SK-N-SH treated with all-trans-retinoic acid at 6 μM for 48 hours (cell line): ENCODE results near the gene SVOPL.

ENCODE experiments used
- ATAC-seq: fragments of 200-7000 bp; cut with Tn5 transposase; 3 replicates; pipeline ENCODE4 v1.9.1; 2020; ENCODE audit warnings: mild to moderate bottlenecking, moderate library complexity
- BACH2 ChIP-seq: fragments of 250-450 bp; sonication (Bioruptor Pico); IDR thresholded peaks from 2 replicates; pipeline ENCODE4 v1.9.0; 2021; ENCODE audit warnings: mild to moderate bottlenecking, borderline replicate concordance
- CREB5 ChIP-seq: fragments of 250-450 bp; sonication (Bioruptor Pico); IDR thresholded peaks from 2 replicates; pipeline ENCODE4 v1.5.1; 2020; ENCODE audit warnings: low read depth, mild to moderate bottlenecking, moderate library complexity
- CSRNP3 ChIP-seq: fragments of 250-450 bp; sonication (Bioruptor Pico); IDR thresholded peaks from 2 replicates; pipeline ENCODE4 v1.5.1; 2021; ENCODE audit warnings: mild to moderate bottlenecking, moderate library complexity
- ESRRG ChIP-seq: fragments of 250-450 bp; sonication (Bioruptor Pico); IDR thresholded peaks from 2 replicates; pipeline ENCODE4 v1.6.1; 2021; ENCODE audit warnings: mild to moderate bottlenecking
- ISL1 ChIP-seq: fragments of 250-450 bp; sonication (Bioruptor Pico); IDR thresholded peaks from 2 replicates; pipeline ENCODE4 v2.1.2; 2022; ENCODE audit warnings: mild to moderate bottlenecking, moderate library complexity
- OSR1 ChIP-seq: fragments of 250-450 bp; sonication (Bioruptor Pico); IDR thresholded peaks from 2 replicates; pipeline ENCODE4 v1.8.0; 2022; ENCODE audit warnings: moderate library complexity, mild to moderate bottlenecking, inconsistent platforms
- PATZ1 ChIP-seq: fragments of 250-450 bp; sonication (Bioruptor Pico); IDR thresholded peaks from 2 replicates; pipeline ENCODE4 v1.8.0; 2020; ENCODE audit warnings: mild to moderate bottlenecking, moderate library complexity, borderline replicate concordance
- POU6F1 ChIP-seq: fragments of 250-450 bp; sonication (Bioruptor Pico); IDR thresholded peaks from 2 replicates; pipeline ENCODE4 v1.8.0; 2021; ENCODE audit warnings: low read depth, mild to moderate bottlenecking, moderate library complexity, borderline replicate concordance
- PPARA ChIP-seq: fragments of 250-450 bp; sonication (Bioruptor Pico); IDR thresholded peaks from 2 replicates; pipeline ENCODE4 v1.5.0; 2020; ENCODE audit warnings: mild to moderate bottlenecking, borderline replicate concordance
- RARB ChIP-seq: fragments of 250-450 bp; sonication (Bioruptor Pico); IDR thresholded peaks from 2 replicates; pipeline ENCODE4 v1.8.0; 2021; ENCODE audit warnings: mild to moderate bottlenecking, moderate library complexity
- SNAI2 ChIP-seq: fragments of 250-450 bp; sonication (Bioruptor Pico); IDR thresholded peaks from 2 replicates; pipeline ENCODE4 v1.5.0; 2020; ENCODE audit warnings: mild to moderate bottlenecking, moderate library complexity
- TOX ChIP-seq: fragments of 250-450 bp; sonication (Bioruptor Pico); IDR thresholded peaks from 2 replicates; pipeline ENCODE4 v1.8.0; 2021; ENCODE audit warnings: mild to moderate bottlenecking, moderate library complexity, borderline replicate concordance
- ZC3H10 ChIP-seq: fragments of 250-450 bp; sonication (Bioruptor Pico); IDR thresholded peaks from 2 replicates; pipeline ENCODE4 v1.5.1; 2021; ENCODE audit warnings: mild to moderate bottlenecking, moderate library complexity
- ZFP3 ChIP-seq: fragments of 250-450 bp; sonication (Bioruptor Pico); IDR thresholded peaks from 2 replicates; pipeline ENCODE4 v1.5.0; 2020; ENCODE audit warnings: mild to moderate bottlenecking, moderate library complexity
- ZFP30 ChIP-seq: fragments of 450-650 bp; formaldehyde crosslinking; IDR thresholded peaks from 2 replicates; pipeline ENCODE4 v1.5.0; 2022; ENCODE audit warnings: mild to moderate bottlenecking, moderate library complexity
- ZNF565 ChIP-seq: fragments of 450-650 bp; formaldehyde crosslinking; conservative IDR thresholded peaks from 2 replicates; pipeline ENCODE4 v1.5.0; 2020; ENCODE audit warnings: low read depth, mild to moderate bottlenecking, moderate library complexity
- ZNF70 ChIP-seq: fragments of 450-650 bp; formaldehyde crosslinking; IDR thresholded peaks from 2 replicates; pipeline ENCODE4 v1.5.0; 2020; ENCODE audit warnings: mild to moderate bottlenecking, moderate library complexity
- ZNF8 ChIP-seq: fragments of 450-650 bp; formaldehyde crosslinking; IDR thresholded peaks from 2 replicates; pipeline ENCODE4 v1.5.0; 2020; ENCODE audit warnings: mild to moderate bottlenecking, moderate library complexity
- TF ChIP-seq, protein P1 (sequence below): fragments of 250-450 bp; sonication (Bioruptor Pico); IDR thresholded peaks from 2 replicates; pipeline ENCODE4 v1.5.0; 2020; ENCODE audit warnings: mild to moderate bottlenecking, moderate library complexity

SVOPL gene

DNA sequence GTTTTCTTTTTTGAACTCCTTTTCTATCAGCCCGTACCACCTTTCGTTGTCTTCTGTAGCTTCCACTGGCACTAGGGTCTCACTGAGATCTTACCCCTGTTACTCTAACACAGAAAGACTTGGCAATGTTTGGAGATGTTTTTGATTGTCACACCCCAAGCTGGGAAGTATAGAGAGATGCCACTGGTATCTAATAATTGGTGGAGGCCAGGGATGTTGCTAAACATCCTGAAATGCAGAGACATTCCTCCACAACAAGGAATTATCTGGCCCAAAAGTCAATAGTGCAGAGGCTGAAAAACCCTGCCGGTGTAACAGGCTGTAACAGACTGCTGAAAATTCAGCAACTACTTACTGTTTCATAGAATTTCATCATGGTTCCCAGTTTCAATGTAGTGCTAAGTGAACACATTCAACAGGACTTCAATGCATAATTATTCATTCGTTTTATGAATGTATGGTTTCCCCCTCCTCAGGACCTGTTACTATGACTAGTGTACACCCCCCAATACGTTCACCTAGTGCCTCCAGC lies 125.2 kb downstream of the SVOPL start:
- no peak for TF ChIP-seq ESRRG (CRISPR knock-in tag)
- no peak for TF ChIP-seq ZNF70 (CRISPR knock-in tag)
- TF ChIP-seq PPARA (CRISPR knock-in tag): no peak
- no peak for TF ChIP-seq OSR1
- no peak for TF ChIP-seq BACH2 (CRISPR knock-in tag)
- TF ChIP-seq RARB: no peak
- no peak for TF ChIP-seq CREB5 (CRISPR knock-in tag)
- no peak for TF ChIP-seq CSRNP3 (CRISPR knock-in tag)
- TF ChIP-seq POU6F1 (CRISPR knock-in tag): no peak
- TF ChIP-seq SNAI2 (CRISPR knock-in tag): no peak
- TF ChIP-seq ZFP30 (CRISPR knock-in tag): no peak
- no peak for TF ChIP-seq TOX
- TF ChIP-seq, all 23 proteins: peak for 0
- ATAC-seq: no peak

DNA sequence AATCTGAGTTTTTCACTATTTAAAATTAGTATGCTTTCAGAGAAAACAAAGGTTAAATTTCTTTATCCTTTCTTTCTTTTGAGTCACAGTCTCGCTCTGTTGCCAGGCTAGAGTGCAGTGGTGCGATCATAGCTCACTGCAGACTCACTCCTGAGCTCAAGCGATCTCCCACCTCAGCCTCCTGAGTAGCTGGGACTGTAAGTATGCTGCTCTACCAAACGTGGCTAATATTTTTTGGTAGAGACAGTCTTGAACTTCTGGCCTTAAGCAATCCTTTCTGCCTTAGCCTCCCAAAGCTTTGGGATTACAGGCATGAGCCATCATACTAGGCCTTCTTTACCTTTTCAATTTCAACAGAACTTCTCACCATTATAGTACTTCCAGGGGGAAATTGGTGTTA lies 127.4 kb downstream of the SVOPL start:
- ATAC-seq: no peak
- TF ChIP-seq ZFP3 (CRISPR knock-in tag) (no peak), ZNF70 (CRISPR knock-in tag) (no peak), TOX (no peak), CREB5 (CRISPR knock-in tag) (no peak), ISL1 (CRISPR knock-in tag) (no peak), ESRRG (CRISPR knock-in tag) (no peak), ZNF8 (CRISPR knock-in tag) (no peak)
- TF ChIP-seq, protein P1, sequence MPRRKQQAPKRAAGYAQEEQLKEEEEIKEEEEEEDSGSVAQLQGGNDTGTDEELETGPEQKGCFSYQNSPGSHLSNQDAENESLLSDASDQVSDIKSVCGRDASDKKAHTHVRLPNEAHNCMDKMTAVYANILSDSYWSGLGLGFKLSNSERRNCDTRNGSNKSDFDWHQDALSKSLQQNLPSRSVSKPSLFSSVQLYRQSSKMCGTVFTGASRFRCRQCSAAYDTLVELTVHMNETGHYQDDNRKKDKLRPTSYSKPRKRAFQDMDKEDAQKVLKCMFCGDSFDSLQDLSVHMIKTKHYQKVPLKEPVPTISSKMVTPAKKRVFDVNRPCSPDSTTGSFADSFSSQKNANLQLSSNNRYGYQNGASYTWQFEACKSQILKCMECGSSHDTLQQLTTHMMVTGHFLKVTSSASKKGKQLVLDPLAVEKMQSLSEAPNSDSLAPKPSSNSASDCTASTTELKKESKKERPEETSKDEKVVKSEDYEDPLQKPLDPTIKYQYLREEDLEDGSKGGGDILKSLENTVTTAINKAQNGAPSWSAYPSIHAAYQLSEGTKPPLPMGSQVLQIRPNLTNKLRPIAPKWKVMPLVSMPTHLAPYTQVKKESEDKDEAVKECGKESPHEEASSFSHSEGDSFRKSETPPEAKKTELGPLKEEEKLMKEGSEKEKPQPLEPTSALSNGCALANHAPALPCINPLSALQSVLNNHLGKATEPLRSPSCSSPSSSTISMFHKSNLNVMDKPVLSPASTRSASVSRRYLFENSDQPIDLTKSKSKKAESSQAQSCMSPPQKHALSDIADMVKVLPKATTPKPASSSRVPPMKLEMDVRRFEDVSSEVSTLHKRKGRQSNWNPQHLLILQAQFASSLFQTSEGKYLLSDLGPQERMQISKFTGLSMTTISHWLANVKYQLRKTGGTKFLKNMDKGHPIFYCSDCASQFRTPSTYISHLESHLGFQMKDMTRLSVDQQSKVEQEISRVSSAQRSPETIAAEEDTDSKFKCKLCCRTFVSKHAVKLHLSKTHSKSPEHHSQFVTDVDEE: no peak

GRCh38 chr7:138570715-138571114 lies 130.4 kb downstream of the SVOPL start:
- TF ChIP-seq CSRNP3 (CRISPR knock-in tag): no peak
- no peak for TF ChIP-seq BACH2 (CRISPR knock-in tag)
- no peak for TF ChIP-seq ZC3H10 (CRISPR knock-in tag)
- no peak for TF ChIP-seq ZNF565
- TF ChIP-seq OSR1: no peak
- TF ChIP-seq ZFP3 (CRISPR knock-in tag): no peak
- TF ChIP-seq TOX: no peak
- no peak for TF ChIP-seq CREB5 (CRISPR knock-in tag)
- no peak for TF ChIP-seq PATZ1 (CRISPR knock-in tag)
- no peak for TF ChIP-seq ZNF8 (CRISPR knock-in tag)
- TF ChIP-seq SNAI2 (CRISPR knock-in tag): no peak
- no peak for TF ChIP-seq ESRRG (CRISPR knock-in tag)
- TF ChIP-seq POU6F1 (CRISPR knock-in tag): no peak
- no peak for TF ChIP-seq ZNF70 (CRISPR knock-in tag)
- no peak for ATAC-seq
